Fibroblast of lung (primary cell): ENCODE measurements around the gene UBXN2A. TPM values are rescaled to one million over a fixed set of nuclear protein-coding genes. Genes with fewer than 3 reads are reported as not detected.

ENCODE experiments used
- DNase-seq, 2 donors: peaks; one replicate each; pipeline versions ENCODE4 v3.0.0 to v3.0.0-alpha.2; 2010; ENCODE audit warnings: low read depth in 2 of 2
- H2AFZ ChIP-seq: 2 replicates; pipeline ENCODE4 v1.5.1; 2012; ENCODE audit warnings: low read length, control low read depth, inconsistent platforms
- H3K27ac ChIP-seq: 2 replicates; pipeline ENCODE4 v1.5.1; 2011; ENCODE audit warnings: low read length, control low read depth; ENCODE audit not compliant: insufficient read depth
- H3K27me3 ChIP-seq: 2 replicates; pipeline ENCODE4 v1.5.1; 2011; ENCODE audit warnings: mild to moderate bottlenecking, low read length; ENCODE audit not compliant: control insufficient read depth, insufficient read depth
- H3K36me3 ChIP-seq: 2 replicates; pipeline ENCODE4 v1.5.1; 2011; ENCODE audit warnings: low read length; ENCODE audit not compliant: control insufficient read depth, insufficient read depth
- H3K4me1 ChIP-seq: 2 replicates; pipeline ENCODE4 v1.5.1; 2011; ENCODE audit warnings: low read length; ENCODE audit not compliant: control insufficient read depth, insufficient read depth; ENCODE audit errors: extremely low read depth
- H3K4me2 ChIP-seq: 2 replicates; pipeline ENCODE4 v1.5.1; 2011; ENCODE audit warnings: low read length, control low read depth; ENCODE audit not compliant: insufficient read depth; ENCODE audit errors: extremely low read depth
- H3K4me3 ChIP-seq, 4 experiments: fragments of 200-600 bp in 1 of 4; sonication (generic) in 1 of 4; replicated peaks in 1 of 4; 2 replicates each; pipeline ENCODE4 v1.5.1; 2011 to 2016; ENCODE audit warnings: low read length in 4 of 4, low read depth in 3 of 4, mild to moderate bottlenecking in 3 of 4, control low read depth in 2 of 4, inconsistent platforms in 1 of 4, mixed read lengths in 1 of 4; ENCODE audit not compliant: insufficient read depth in 1 of 4; ENCODE audit errors: control extremely low read depth in 1 of 4
- H3K79me2 ChIP-seq: 2 replicates; pipeline ENCODE4 v1.5.1; 2012; ENCODE audit warnings: mild to moderate bottlenecking, low read length, inconsistent platforms; ENCODE audit not compliant: control insufficient read depth, insufficient read depth
- H3K9ac ChIP-seq: 2 replicates; pipeline ENCODE4 v1.5.1; 2011; ENCODE audit warnings: mild to moderate bottlenecking, low read length, control low read depth; ENCODE audit not compliant: insufficient read depth
- H3K9me3 ChIP-seq: 2 replicates; pipeline ENCODE4 v1.5.1; 2012; ENCODE audit warnings: low read depth, low read length; ENCODE audit not compliant: control insufficient read depth, insufficient read depth
- H4K20me1 ChIP-seq: 2 replicates; pipeline ENCODE4 v1.5.1; 2011; ENCODE audit warnings: low read length; ENCODE audit not compliant: control insufficient read depth, insufficient read depth; ENCODE audit errors: extremely low read depth
- EZH2 ChIP-seq: IDR thresholded peaks from 2 replicates; pipeline ENCODE4 v1.5.1; 2012; ENCODE audit warnings: low read length, control low read depth, mild to moderate bottlenecking; ENCODE audit errors: missing control alignments
- polyA plus RNA-seq, 2 donors: library from polyadenylated mRNA; depleted of rRNA in 1 of 2; stranded (reverse) in 1 of 2; unstranded in 1 of 2; fragments of >200 nt; gene quantifications; 2 replicates each; pipeline ENCODE4 v1.2.1, GENCODE V29; 2011 to 2012; ENCODE audit warnings: missing spikeins in 1 of 2
- total RNA-seq: library from RNA; depleted of rRNA; stranded (reverse); fragments of >200 nt; gene quantifications from 2 replicates; pipeline ENCODE4 v1.2.1, GENCODE V29; 2014
- TF ChIP-seq, protein P1 (sequence below), 2 donors: IDR thresholded peaks in 1 of 2; conservative IDR thresholded peaks in 1 of 2; 1 replicate in 1 of 2; 2 replicates in 1 of 2; pipeline ENCODE4 v1.5.1; 2011 to 2012; ENCODE audit warnings: low read length in 2 of 2, control low read depth in 1 of 2, inconsistent platforms in 1 of 2, low read depth in 1 of 2, mild to moderate bottlenecking in 1 of 2

UBXN2A gene
- total and polyA plus RNA-seq, 2 donors (not counting 1 experiment from before 2014, with no cell fraction given): 12.8 to 12.9 TPM

DNA sequence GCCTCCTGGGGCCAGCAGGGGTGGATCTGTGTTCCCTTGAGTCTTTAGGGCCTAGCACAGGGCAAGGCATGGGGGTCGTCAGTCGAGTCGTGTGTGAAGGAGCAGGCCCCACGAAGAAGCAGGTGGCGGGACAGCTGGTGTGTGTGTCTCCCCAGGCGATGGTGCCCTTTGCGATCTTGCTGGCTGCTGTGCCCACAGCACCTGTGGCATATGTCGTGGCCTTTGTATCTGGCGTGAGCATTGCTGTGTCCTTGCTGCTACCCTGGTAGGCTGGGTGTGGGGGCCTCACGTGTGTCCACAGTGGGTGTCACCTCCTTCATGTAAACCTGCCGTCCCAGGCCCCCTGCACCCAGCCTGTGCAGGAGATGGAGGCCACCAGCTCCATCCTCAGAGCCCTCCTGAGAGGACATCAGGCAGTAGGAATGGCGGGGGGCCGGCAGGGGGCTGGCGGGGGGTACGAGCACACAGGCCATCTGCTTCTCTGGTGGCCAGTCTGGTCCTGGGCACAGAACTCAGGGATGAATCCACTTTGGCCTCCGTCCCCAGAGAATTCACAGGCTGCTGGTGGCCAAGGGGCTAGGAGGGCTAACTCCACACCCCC, 82.8 kb downstream of the UBXN2A start:
- Histone ChIP-seq H3K9me3 (no peaks in the 10 kb centered on the region), H4K20me1 (no peaks in the 10 kb centered on the region), H3K4me3 (no peak overlapping the region), H3K9ac (no peak overlapping the region), H3K27me3 (no peaks in the 10 kb centered on the region), H3K27ac (no peak overlapping the region), H3K4me2 (no peak overlapping the region), H3K36me3 (peaks cover 6% of the 10 kb centered on the region), H2AFZ (no peak overlapping the region), H3K79me2 (no peaks in the 10 kb centered on the region), H3K4me1 (no peaks in the 10 kb centered on the region)
- no peak for DNase-seq
- no peak for TF ChIP-seq EZH2
- TF ChIP-seq, protein P1, sequence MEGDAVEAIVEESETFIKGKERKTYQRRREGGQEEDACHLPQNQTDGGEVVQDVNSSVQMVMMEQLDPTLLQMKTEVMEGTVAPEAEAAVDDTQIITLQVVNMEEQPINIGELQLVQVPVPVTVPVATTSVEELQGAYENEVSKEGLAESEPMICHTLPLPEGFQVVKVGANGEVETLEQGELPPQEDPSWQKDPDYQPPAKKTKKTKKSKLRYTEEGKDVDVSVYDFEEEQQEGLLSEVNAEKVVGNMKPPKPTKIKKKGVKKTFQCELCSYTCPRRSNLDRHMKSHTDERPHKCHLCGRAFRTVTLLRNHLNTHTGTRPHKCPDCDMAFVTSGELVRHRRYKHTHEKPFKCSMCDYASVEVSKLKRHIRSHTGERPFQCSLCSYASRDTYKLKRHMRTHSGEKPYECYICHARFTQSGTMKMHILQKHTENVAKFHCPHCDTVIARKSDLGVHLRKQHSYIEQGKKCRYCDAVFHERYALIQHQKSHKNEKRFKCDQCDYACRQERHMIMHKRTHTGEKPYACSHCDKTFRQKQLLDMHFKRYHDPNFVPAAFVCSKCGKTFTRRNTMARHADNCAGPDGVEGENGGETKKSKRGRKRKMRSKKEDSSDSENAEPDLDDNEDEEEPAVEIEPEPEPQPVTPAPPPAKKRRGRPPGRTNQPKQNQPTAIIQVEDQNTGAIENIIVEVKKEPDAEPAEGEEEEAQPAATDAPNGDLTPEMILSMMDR (conservative IDR thresholded peaks at IDR 0.05 in 1 of 2, IDR thresholded peaks at IDR 0.05 in 1 of 2; ENCODE audit: low read depth in 1 of 2, low read length in 2 of 2): no peak

GRCh38 chr2:24024018-24024417, 83.8 kb downstream of the UBXN2A start:
- no peaks in the 10 kb centered on the region for H3K9me3 ChIP-seq
- H3K4me3 ChIP-seq: no peak overlapping the region
- no peaks in the 10 kb centered on the region for H4K20me1 ChIP-seq
- no peaks in the 10 kb centered on the region for H3K79me2 ChIP-seq
- H3K4me2 ChIP-seq: no peak overlapping the region
- H2AFZ ChIP-seq: no peak overlapping the region
- no peak overlapping the region for H3K9ac ChIP-seq
- no peaks in the 10 kb centered on the region for H3K4me1 ChIP-seq
- DNase-seq: peak; percentile 15 to 29
- H3K27ac ChIP-seq: no peak overlapping the region
- TF ChIP-seq, protein P1 (conservative IDR thresholded peaks at IDR 0.05 in 1 of 2, IDR thresholded peaks at IDR 0.05 in 1 of 2; ENCODE audit: low read depth in 1 of 2, low read length in 2 of 2): peak; percentile 12 to 31
- no peak for TF ChIP-seq EZH2
- H3K27me3 ChIP-seq: no peaks in the 10 kb centered on the region
- H3K36me3 ChIP-seq: peaks cover 6% of the 10 kb centered on the region

DNA sequence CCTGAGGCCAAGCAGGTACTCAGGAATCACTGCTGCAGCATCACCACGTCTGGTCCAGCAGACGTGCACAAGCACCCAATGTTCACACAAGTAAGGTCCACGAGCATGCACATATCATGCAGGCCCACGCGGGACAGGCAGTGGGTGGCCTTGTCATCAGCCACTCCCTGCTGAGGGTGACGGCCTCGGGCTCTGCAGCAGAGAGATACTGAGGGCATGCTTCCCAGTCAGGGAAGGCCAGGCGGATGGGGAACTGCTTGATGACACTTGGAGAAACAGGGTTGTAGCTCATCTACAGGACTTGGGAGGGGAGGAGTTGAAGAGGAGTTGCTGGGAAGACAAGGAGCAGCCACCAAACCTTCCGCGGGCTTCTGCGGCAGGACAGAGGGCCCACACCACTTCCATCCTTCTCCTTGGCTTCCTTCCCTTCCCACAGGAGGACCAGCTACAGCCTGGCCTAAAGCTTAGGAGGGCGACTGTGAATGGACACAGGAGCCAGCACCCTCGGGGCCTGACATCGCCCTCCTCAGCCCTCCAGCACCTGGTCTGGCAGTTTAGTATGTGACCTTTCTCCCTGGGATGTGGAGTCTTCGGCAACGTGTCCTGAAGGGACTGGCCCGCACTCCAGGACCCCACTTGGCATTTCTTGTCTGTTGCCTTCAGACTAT, 84.9 kb downstream of the UBXN2A start:
- TF ChIP-seq, protein P1 (conservative IDR thresholded peaks at IDR 0.05 in 1 of 2, IDR thresholded peaks at IDR 0.05 in 1 of 2; ENCODE audit: low read depth in 1 of 2, low read length in 2 of 2): no peak
- TF ChIP-seq EZH2: no peak
- H3K9ac ChIP-seq: no peak overlapping the region
- H3K36me3 ChIP-seq: peaks cover 6% of the 10 kb centered on the region
- H3K27ac ChIP-seq: no peak overlapping the region
- no peak overlapping the region for H3K4me2 ChIP-seq
- no peaks in the 10 kb centered on the region for H3K79me2 ChIP-seq
- H3K27me3 ChIP-seq: no peaks in the 10 kb centered on the region
- no peaks in the 10 kb centered on the region for H4K20me1 ChIP-seq
- DNase-seq: no peak
- H3K4me1 ChIP-seq: no peaks in the 10 kb centered on the region
- no peak overlapping the region for H3K4me3 ChIP-seq
- no peaks in the 10 kb centered on the region for H3K9me3 ChIP-seq
- no peak overlapping the region for H2AFZ ChIP-seq
